GM12892 (cell line): Measurements from ENCODE around the gene PRR5.

Experiments
- POLR2AphosphoS5 ChIP-seq: IDR thresholded peaks from 2 replicates; pipeline ENCODE4 v1.6.1; 2011; ENCODE audit warnings: low read depth, low read length, control low read depth
- TAF1 ChIP-seq: IDR thresholded peaks from 2 replicates; pipeline ENCODE4 v1.6.1; 2011; ENCODE audit warnings: low read depth, mild to moderate bottlenecking, control low read depth, low read length, borderline replicate concordance

- TF ChIP-seq TAF1 (no peak), POLR2AphosphoS5 (no peak)
Observed at GRCh38 chr22:44702479-44703198, 635 bp downstream of the PRR5 start.
